Subcutaneous adipose tissue (tissue), 4 donors: Measurements from ENCODE around the gene RAB4A. TPM values are rescaled to one million over a fixed set of nuclear protein-coding genes. Genes with fewer than 3 reads are reported as not detected.

ENCODE experiments used
- CTCF ChIP-seq: fragments of 450-650 bp; IDR thresholded peaks from one replicate; pipeline ENCODE4 v1.5.1; 2016; ENCODE audit warnings: low read depth, mild to moderate bottlenecking, control low read depth, antibody characterized with exemption, moderate library complexity
- total RNA-seq, 4 donors: library from RNA; depleted of rRNA; stranded (reverse); fragments of >200 nt; gene quantifications; one replicate each; pipeline ENCODE4 v1.1.0, GENCODE V29; 2016

Gene RAB4A
- total RNA-seq, 4 donors from 2014 or later: 26.0 to 46.2 (median 37.5) TPM

DNA sequence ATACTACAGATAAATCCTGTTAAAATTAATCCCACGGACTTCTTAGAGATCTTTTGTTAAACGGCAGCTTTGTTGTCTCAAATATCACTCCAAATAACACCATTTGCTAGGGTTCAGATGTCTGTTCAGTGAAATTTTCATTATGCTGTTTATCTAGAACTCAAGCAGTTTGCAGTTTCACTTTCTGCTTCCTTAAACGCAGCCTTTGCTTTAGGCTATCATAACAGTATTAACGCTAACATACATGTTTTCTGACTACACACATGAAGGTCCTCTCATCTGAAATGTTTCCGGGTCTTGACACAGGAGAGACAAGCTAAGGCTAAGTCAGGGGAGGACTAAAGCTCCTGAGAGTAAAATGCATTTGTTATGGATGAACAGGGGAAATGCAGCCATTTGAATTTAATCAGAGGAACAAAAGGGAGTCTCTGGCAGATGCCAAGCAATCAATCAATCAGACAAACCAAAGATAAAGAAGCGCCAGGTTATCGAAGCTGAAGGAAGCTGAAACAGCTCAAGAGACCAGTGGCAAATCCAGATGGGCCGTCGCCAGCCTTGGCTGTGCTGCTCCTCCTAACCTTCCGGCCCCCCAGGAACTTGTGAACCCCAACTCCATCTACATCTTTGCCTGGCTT is 55.1 kb downstream of the RAB4A start:
- no peak for TF ChIP-seq CTCF

- no peak for TF ChIP-seq CTCF
Observed at GRCh38 chr1:229326601-229327000, 55.7 kb downstream of the RAB4A start.

- no peak for TF ChIP-seq CTCF
Observed at GRCh38 chr1:229328598-229329362, 57.9 kb downstream of the RAB4A start.

DNA sequence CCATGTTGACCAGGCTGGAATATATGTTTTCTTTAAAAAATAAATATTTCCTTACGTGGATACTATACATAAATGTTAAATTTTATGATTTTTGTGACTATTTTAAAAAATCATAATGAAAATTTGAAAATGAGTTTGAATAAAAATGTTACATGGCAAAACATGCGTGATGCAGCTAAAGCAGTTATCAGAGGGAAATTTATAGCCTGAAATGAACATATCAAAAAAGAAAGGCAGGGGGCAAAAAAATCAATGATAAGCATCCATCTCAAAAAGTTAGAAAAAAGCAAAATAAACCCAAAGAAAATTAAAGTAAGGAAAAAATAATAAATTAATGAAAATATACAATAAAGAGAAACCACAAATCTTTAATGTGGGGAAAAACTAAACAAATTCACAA is 63.4 kb downstream of the RAB4A start:
- TF ChIP-seq CTCF: no peak

DNA sequence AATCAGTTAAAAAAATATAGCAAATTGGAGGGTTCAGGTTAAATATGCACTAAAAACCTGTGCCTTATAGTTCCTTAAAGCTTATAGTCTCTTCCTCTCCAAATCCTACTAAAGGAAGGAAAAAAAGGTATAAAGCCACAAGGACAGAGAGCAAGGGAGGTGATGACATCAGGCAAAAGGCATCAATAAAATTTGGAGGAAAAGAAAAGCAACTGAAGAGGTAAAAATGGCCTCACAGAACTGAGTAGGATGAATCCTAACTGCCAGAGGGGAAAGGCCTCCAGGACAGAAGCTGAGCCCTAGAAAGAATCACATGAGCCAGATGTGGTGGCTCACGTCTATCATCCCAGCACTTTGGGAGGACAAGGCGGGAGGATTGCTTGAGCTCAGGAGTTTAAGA is 63.8 kb downstream of the RAB4A start:
- no peak for TF ChIP-seq CTCF

- no peak for TF ChIP-seq CTCF
Observed at GRCh38 chr1:229336345-229336744, 65.4 kb downstream of the RAB4A start.

GRCh38 chr1:229339086-229339485 is 68.2 kb downstream of the RAB4A start:
- TF ChIP-seq CTCF: no peak
